ENCODE data around the gene EVPL. TPM values are rescaled to one million over a fixed set of nuclear protein-coding genes. Genes with fewer than 3 reads are reported as not detected.

The EVPL gene
- total RNA-seq, 2 experiments from 2014 or later = 0.16 to 0.34 TPM

DNA sequence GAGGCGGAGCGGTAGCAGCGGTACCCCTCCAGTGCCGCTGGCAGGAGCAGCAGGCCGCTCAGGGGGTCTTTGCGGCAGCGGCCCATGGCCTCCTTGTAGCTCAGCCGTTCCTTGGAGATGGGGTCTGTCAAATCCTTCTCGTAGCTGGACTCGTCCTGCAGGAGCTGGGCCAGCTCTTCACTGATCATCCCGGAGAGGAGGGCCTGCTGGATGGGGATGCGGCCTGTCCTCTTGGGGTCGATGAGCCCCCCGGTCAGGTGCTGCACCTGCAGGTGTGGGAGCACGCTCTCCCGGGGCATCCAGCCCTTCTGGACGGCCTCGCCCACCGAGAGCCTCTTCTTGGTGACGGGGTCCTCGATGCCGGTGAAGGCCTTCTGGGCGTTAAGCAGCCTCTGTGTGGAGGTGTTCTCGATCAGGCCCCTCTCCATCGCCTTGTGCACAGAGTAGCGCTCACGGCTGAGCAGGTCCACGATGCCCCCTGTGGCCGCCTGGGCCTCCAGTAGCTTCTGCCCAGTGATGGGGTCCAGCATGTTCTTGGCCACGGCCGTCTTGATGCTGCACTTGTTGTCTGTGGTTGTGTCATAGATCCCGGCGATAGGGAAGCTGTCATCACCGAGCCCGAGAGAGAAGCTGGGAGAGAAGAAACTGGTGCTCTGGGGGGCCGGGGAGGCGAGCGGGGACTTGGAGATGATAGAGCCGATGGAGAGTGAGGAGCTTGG, 19.8 kb downstream of the EVPL start:
- H3K4me3 Mint-ChIP-seq = no peak overlapping the region
- H3K27me3 Mint-ChIP-seq = no peaks in the 10 kb centered on the region
- no peak overlapping the region for H3K27ac Mint-ChIP-seq
- H3K36me3 Mint-ChIP-seq (ENCODE audit: low read depth) = no peaks in the 10 kb centered on the region
- POLR2A ChIA-PET = interaction anchor here (1.0 kb wide), 1 partner anchor 23 kb away, joined by 3 read pairs; no protein-coding TSS in a partner anchor
- no peaks in the 10 kb centered on the region for H3K4me1 Mint-ChIP-seq (ENCODE audit: low read depth)
- CTCF ChIA-PET = interaction anchor here (0.7 to 15.1 kb wide), 5 partner anchors 11 to 292 kb away, joined by 3 to 165 read pairs (median 4); partner anchors contain the start of gene MRPL38
- H3K9me3 Mint-ChIP-seq = no peaks in the 10 kb centered on the region
- TF ChIP-seq CTCF (IDR thresholded peaks at IDR 0.05) = no peak
- intact Hi-C loops (cut with micrococcal nuclease) = no loop called here
- ATAC-seq (no peak), DNase-seq (no peak)

- POLR2A ChIA-PET = interaction anchor here (0.6 to 1.1 kb wide), 2 partner anchors 95 to 927 kb away, joined by 3 read pairs; no protein-coding TSS in a partner anchor
Observed at GRCh38 chr17:76005263-76006149, 21.6 kb downstream of the EVPL start.

GRCh38 chr17:76004750-76005262, 22.3 kb downstream of the EVPL start:
- TF ChIP-seq CTCF (IDR thresholded peaks at IDR 0.05) = no peak
- CTCF ChIA-PET = interaction anchor here (0.8 to 15.1 kb wide), 34 partner anchors 8 to 329 kb away, joined by 3 to 165 read pairs (median 4); partner anchors contain the start of genes ACOX1, GALK1, MRPL38 and TEN1
- Mint-ChIP-seq H3K27me3 (no peaks in the 10 kb centered on the region), H3K9me3 (no peaks in the 10 kb centered on the region), H3K4me1 (ENCODE audit: low read depth) (no peaks in the 10 kb centered on the region), H3K27ac (no peak overlapping the region), H3K4me3 (no peak overlapping the region), H3K36me3 (ENCODE audit: low read depth) (no peaks in the 10 kb centered on the region)
- no peak for ATAC-seq
- POLR2A ChIA-PET = interaction anchor here (0.6 to 1.1 kb wide), 2 partner anchors 76 to 94 kb away, joined by 3 to 4 read pairs; no protein-coding TSS in a partner anchor
- intact Hi-C loops (cut with micrococcal nuclease) = loop anchor here (5.0 kb wide), 1 partner anchor 98 kb away; no protein-coding TSS in a partner anchor
- DNase-seq = no peak

More at GRCh38 chr17:76005263-76006149, 21.6 kb downstream of the EVPL start:
- no peaks in the 10 kb centered on the region for H3K9me3 Mint-ChIP-seq
- H3K36me3 Mint-ChIP-seq (ENCODE audit: low read depth) = no peaks in the 10 kb centered on the region
- peak; percentile 81 for TF ChIP-seq CTCF (IDR thresholded peaks at IDR 0.05)
- H3K4me3 Mint-ChIP-seq = no peak overlapping the region
- CTCF ChIA-PET = interaction anchor here (0.5 to 15.1 kb wide), 40 partner anchors 7 to 328 kb away, joined by 3 to 165 read pairs (median 4); partner anchors contain the start of genes ACOX1, GALK1, MRPL38 and TEN1
- intact Hi-C loops (cut with micrococcal nuclease) = no loop called here
- ATAC-seq (peak; percentile 84), DNase-seq (peak; percentile 89)
- H3K4me1 Mint-ChIP-seq (ENCODE audit: low read depth) = no peaks in the 10 kb centered on the region
- H3K27ac Mint-ChIP-seq = no peak overlapping the region
- no peaks in the 10 kb centered on the region for H3K27me3 Mint-ChIP-seq

DNA sequence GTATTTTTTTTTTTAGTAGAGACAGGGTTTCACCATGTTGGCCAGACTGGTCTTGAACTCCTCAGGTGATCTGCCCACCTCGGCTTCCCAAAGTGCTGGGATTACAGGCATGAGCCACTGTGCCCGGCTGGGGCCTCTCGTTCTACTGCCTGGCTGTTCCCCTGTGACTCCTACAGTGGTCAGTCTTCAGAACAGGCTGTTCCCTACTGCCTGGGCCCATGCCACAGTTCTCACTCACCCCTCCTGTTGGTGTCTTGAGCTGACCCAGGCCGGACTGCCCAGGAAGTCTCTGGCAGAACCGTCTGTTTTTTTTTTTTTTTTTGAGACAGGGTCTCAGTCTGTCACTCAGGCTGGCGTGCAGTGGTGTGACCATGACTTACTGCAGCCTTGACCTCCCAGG, 23.2 kb downstream of the EVPL start:
- POLR2A ChIA-PET = no interaction called here
- H3K4me1 Mint-ChIP-seq (ENCODE audit: low read depth) = no peaks in the 10 kb centered on the region
- intact Hi-C loops (cut with micrococcal nuclease) = loop anchor here (5.0 kb wide), 1 partner anchor 97 kb away; no protein-coding TSS in a partner anchor

More for the DNA sequence above, 23.2 kb downstream of the EVPL start:
- Mint-ChIP-seq H3K36me3 (ENCODE audit: low read depth) (no peaks in the 10 kb centered on the region), H3K9me3 (no peaks in the 10 kb centered on the region), H3K4me3 (no peak overlapping the region), H3K27ac (no peak overlapping the region), H3K27me3 (no peaks in the 10 kb centered on the region)
- CTCF ChIA-PET = interaction anchor here (0.7 to 15.1 kb wide), 12 partner anchors 7 to 127 kb away, joined by 3 to 165 read pairs (median 6); partner anchors contain the start of gene MRPL38
- no peak for ATAC-seq
- no peak for DNase-seq
- no peak for TF ChIP-seq CTCF (IDR thresholded peaks at IDR 0.05)

All from activated CD8-positive, alpha-beta T cell treated with anti-CD3 and anti-CD28 coated beads for 36 hours (primary cell).